HAP-1 (cell line): ENCODE data around the gene PRKAR1A.

ENCODE experiments used
- DNase-seq, 2 experiments: peaks; one replicate each; pipeline ENCODE4 v3.0.0-alpha.2; 2016 to 2020; ENCODE audit warnings: low spot score in 2 of 2
- H3K27me3 ChIP-seq: fragments of 250-450 bp; sonication (Bioruptor Pico); 2 replicates; pipeline ENCODE4 v1.5.1; 2020; ENCODE audit warnings: low read depth, mild to moderate bottlenecking, moderate library complexity
- H3K36me3 ChIP-seq: fragments of 250-450 bp; sonication (Bioruptor Pico); replicated peaks from 2 replicates; pipeline ENCODE4 v1.5.1; 2020; ENCODE audit warnings: mild to moderate bottlenecking
- H3K4me1 ChIP-seq: fragments of 250-450 bp; sonication (Bioruptor Pico); 2 replicates; pipeline ENCODE4 v1.5.1; 2020; ENCODE audit warnings: mild to moderate bottlenecking
- H3K4me3 ChIP-seq: fragments of 250-450 bp; sonication (Bioruptor Pico); 2 replicates; pipeline ENCODE4 v1.5.1; 2020; ENCODE audit warnings: mild to moderate bottlenecking, moderate library complexity
- H3K9me3 ChIP-seq: fragments of 250-450 bp; sonication (Bioruptor Pico); 2 replicates; pipeline ENCODE4 v1.5.1; 2020; ENCODE audit warnings: mild to moderate bottlenecking, moderate library complexity
- in situ Hi-C: fragments of 300-500 bp; cut with MboI; formaldehyde crosslinking; loops from 3 replicates; pipeline ENCODE4 v1.14.3; 2020; ENCODE audit warnings: low sequenced_read_pairs, inconsistent platforms, mixed read lengths

Gene PRKAR1A

DNA sequence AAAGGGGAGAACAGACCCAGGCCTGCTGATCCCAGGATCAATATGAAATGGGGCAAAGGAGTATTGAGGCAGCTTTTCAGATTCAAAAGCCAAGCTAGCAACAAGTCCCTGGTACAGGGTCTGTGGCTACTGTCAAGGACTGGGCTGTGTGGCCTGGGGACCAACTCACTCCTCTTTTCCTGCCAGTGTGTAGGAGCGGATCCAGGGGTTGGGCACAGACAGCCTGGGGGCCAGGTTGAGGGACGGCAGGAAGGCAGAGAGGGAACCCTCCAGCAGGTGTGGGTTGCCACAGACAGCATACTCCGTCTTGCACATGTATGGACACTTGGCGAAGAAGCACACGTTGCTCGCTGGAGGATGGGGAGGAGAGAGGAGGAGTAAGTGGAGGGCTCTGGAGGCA, 29.6 kb downstream of the PRKAR1A start:
- Histone ChIP-seq H3K9me3 (no peaks in the 10 kb centered on the region), H3K27me3 (no peaks in the 10 kb centered on the region), H3K4me3 (no peak overlapping the region), H3K36me3 (peaks cover 17% of the 10 kb centered on the region), H3K4me1 (peaks cover 11% of the 10 kb centered on the region)
- in situ Hi-C loops: loop anchor here (5.0 kb wide), 2 partner anchors 70 to 215 kb away; no protein-coding TSS in a partner anchor
- DNase-seq: no peak

GRCh38 chr17:68542698-68543463, 30.7 kb downstream of the PRKAR1A start:
- no peak for DNase-seq
- H3K4me1 ChIP-seq: peaks cover 11% of the 10 kb centered on the region
- H3K9me3 ChIP-seq: no peaks in the 10 kb centered on the region
- no peak overlapping the region for H3K4me3 ChIP-seq
- peaks cover 9% of the 10 kb centered on the region for H3K36me3 ChIP-seq
- in situ Hi-C loops: loop anchor here (5.0 kb wide), 2 partner anchors 69 to 214 kb away; no protein-coding TSS in a partner anchor
- no peaks in the 10 kb centered on the region for H3K27me3 ChIP-seq

DNA sequence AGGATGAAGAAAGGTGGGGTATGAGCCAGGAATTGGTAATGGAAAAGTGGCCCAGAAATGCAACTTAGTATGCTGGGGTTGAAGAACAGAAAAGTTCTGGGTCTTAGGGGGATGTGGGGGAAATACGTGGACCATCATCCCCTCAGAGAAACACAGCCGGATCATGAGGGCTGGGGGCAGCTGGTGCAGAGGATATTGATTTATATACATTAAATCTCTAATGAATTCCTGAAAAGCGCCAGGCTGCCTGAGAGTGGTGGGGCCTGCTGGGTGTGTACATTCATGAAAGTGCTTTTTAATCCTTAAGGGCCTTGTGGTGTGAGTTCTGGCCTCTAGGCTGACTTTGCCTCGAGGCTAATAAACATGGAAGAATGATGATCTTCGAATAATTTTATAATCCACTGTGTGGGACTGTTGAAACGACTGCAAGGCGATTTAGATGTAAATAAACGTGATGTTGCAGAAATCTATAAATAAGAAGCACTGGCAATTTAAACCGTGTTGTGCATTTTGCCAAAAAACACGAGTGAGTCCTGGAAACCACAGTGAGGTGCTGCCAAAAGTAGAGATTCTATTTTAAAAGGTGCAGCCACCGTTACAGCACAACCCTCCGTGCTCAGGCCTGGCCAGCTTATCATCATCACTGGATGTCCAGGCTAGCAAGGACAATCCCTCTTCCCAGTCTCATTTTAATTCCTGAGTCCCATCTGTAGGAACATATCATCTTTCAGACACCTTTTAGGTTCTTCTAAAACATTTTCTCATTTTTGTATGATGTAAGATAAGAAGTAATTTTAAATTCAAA, 32.1 kb downstream of the PRKAR1A start:
- Histone ChIP-seq H3K9me3 (no peaks in the 10 kb centered on the region), H3K27me3 (no peaks in the 10 kb centered on the region), H3K4me3 (no peak overlapping the region), H3K4me1 (peaks cover 11% of the 10 kb centered on the region), H3K36me3 (peaks cover 6% of the 10 kb centered on the region; the same call in 1 of the 2 replicates)
- peak; percentile 48 to 67 for DNase-seq
- in situ Hi-C loops: loop anchor here (5.0 kb wide), 2 partner anchors 68 to 213 kb away; no protein-coding TSS in a partner anchor

DNA sequence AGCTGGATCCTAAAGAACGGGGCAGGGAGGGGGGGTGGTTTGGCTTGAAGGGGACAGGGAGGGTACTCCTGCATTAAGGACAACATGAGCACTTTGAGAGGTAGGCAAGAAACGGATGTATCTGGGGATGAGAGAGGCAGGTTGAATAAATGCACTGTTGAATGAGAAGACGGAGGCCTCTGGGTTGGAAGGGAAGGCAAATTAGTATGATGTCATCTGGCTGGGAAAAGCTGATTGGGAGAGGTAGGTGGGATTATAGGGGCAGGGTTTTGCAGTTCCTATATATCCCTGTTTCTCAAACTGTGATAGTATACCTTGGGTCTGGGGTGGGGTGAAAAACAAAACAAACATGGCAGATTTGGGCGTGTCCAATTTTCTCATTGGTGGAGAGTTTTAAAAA, 44.3 kb downstream of the PRKAR1A start:
- DNase-seq: no peak
- Histone ChIP-seq H3K4me1 (no peaks in the 10 kb centered on the region), H3K27me3 (no peaks in the 10 kb centered on the region), H3K36me3 (no peaks in the 10 kb centered on the region), H3K4me3 (no peak overlapping the region), H3K9me3 (no peaks in the 10 kb centered on the region)
- in situ Hi-C loops: no loop called here

GRCh38 chr17:68559316-68559715, 47.1 kb downstream of the PRKAR1A start:
- Histone ChIP-seq H3K4me1 (no peaks in the 10 kb centered on the region), H3K4me3 (no peak overlapping the region), H3K27me3 (no peaks in the 10 kb centered on the region), H3K9me3 (no peaks in the 10 kb centered on the region), H3K36me3 (no peaks in the 10 kb centered on the region)
- no peak for DNase-seq
- in situ Hi-C loops: no loop called here

DNA sequence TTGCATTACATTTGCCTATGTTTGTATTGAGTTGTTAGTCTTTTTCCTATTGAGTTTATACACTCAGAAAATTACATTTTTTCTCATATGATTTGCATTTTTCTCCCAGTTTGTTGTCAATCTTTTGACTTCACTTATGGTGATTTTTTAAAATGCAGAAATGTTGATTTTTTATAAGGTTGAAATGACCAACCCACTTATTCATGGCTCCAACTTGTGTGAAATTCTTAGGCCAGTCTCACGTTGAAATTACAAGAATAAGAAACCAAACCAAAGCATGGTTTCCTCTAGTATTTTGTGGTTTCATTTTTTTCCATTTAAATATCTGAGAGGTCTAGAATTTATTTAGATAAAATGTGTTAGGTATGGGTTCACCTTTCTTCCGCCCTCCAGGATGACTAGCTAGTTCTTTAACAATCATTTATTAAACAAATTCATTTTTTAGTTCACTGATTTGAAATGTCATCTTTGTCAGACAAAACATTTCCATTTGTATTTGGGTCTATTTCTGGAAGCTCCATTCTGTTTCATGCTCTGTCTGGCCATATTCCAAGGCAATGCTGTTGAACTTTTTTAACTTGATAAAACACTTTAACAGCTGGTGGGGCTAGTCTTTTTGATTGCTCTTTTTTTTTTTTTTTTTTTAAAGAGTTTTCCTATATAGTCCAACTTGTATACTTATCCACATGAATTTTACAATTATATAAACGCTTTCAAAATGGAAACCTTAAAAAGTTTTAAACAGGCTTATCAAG, 48.9 kb downstream of the PRKAR1A start:
- in situ Hi-C loops: no loop called here
- DNase-seq: no peak
- H3K9me3 ChIP-seq: no peaks in the 10 kb centered on the region
- no peaks in the 10 kb centered on the region for H3K4me1 ChIP-seq
- H3K27me3 ChIP-seq: no peaks in the 10 kb centered on the region
- H3K4me3 ChIP-seq: no peak overlapping the region
- H3K36me3 ChIP-seq: no peaks in the 10 kb centered on the region

DNA sequence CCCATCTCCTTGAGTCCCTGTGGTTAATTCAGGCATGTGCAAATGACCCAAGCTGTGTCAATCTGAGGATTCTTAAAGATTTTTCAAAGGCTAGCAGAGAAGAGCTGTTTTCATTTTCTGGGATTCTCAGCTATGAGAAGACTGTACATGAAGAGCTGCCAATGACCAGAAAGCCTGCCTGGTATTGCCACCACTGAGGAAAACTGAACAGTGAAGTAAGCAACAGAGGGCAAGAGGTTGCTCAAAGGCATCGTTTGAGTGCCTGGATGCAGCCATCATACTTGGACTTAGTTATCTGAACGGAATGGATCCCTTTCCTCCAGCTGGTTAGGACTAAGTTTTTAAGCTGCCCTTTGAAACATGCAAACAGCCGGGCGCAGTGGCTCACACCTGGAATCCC, 50.5 kb downstream of the PRKAR1A start:
- no peaks in the 10 kb centered on the region for H3K36me3 ChIP-seq
- DNase-seq: no peak
- no peak overlapping the region for H3K4me3 ChIP-seq
- H3K9me3 ChIP-seq: no peaks in the 10 kb centered on the region
- no peaks in the 10 kb centered on the region for H3K4me1 ChIP-seq
- in situ Hi-C loops: no loop called here
- H3K27me3 ChIP-seq: no peaks in the 10 kb centered on the region

GRCh38 chr17:68564415-68565111, 52.3 kb downstream of the PRKAR1A start:
- Histone ChIP-seq H3K9me3 (no peaks in the 10 kb centered on the region), H3K27me3 (no peaks in the 10 kb centered on the region), H3K4me3 (no peak overlapping the region), H3K4me1 (no peaks in the 10 kb centered on the region), H3K36me3 (no peaks in the 10 kb centered on the region)
- no peak for DNase-seq
- in situ Hi-C loops: no loop called here

GRCh38 chr17:68565661-68566441, 53.6 kb downstream of the PRKAR1A start:
- Histone ChIP-seq H3K9me3 (no peaks in the 10 kb centered on the region), H3K27me3 (no peaks in the 10 kb centered on the region), H3K36me3 (no peaks in the 10 kb centered on the region), H3K4me1 (no peaks in the 10 kb centered on the region), H3K4me3 (no peak overlapping the region)
- in situ Hi-C loops: no loop called here
- no peak for DNase-seq

DNA sequence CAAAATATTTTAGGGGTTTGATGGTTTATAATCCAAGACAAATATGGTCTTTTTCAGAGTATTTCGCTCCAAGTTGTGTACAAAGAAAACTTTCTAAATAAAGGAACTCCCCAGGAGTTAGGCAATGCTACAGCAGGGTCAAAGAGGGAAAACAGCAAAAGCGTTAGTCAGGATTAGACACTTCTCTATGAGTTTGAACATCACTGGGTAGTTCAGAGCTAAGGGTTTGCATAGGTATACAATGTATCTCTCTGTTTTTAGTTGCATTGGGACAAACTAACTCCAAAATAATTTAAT, 54.2 kb downstream of the PRKAR1A start:
- Histone ChIP-seq H3K27me3 (no peaks in the 10 kb centered on the region), H3K4me3 (no peak overlapping the region), H3K36me3 (no peaks in the 10 kb centered on the region), H3K4me1 (no peaks in the 10 kb centered on the region), H3K9me3 (no peaks in the 10 kb centered on the region)
- in situ Hi-C loops: no loop called here
- no peak for DNase-seq

DNA sequence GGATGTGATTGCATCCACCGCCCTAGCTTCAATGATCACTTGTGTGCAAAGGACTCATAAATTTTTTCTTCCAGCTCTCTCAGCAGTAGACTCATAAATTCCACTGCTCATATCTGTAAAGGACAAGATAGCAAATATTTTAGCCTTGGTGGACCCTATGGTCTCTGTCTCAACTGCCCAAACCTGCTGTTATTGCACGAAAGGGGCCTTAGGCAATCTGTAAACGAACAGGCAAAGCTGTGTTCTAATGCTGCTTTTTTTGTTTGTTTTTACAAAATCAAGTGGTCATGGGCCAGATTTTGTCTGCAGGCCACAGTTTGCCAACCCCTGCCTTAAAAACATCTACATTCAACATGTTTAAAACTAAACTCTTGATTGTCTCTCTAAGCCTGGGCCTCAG, 54.8 kb downstream of the PRKAR1A start:
- no peak overlapping the region for H3K4me3 ChIP-seq
- no peak for DNase-seq
- H3K4me1 ChIP-seq: no peaks in the 10 kb centered on the region
- H3K36me3 ChIP-seq: no peaks in the 10 kb centered on the region
- no peaks in the 10 kb centered on the region for H3K9me3 ChIP-seq
- H3K27me3 ChIP-seq: no peaks in the 10 kb centered on the region
- in situ Hi-C loops: no loop called here

DNA sequence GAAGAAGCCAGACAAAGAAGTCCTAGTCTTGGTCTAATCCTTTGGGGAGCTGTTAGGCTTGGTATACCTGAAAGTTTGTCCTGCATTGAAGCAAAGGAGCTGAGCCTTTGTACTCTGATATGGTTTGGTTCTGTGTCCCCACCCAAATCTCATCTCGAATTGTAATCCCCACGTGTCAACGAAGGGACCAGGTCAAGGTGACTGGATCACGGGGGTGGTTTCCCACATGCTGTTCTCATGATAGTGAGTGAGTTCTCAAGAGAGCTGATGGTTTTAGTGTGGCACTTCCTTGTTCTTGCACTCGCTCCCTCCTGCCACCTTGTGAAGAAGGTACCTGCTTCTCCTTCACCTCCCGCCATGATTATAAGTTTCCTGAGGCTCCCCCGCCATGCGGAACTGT, 55.4 kb downstream of the PRKAR1A start:
- no peaks in the 10 kb centered on the region for H3K36me3 ChIP-seq
- no peak for DNase-seq

DNA sequence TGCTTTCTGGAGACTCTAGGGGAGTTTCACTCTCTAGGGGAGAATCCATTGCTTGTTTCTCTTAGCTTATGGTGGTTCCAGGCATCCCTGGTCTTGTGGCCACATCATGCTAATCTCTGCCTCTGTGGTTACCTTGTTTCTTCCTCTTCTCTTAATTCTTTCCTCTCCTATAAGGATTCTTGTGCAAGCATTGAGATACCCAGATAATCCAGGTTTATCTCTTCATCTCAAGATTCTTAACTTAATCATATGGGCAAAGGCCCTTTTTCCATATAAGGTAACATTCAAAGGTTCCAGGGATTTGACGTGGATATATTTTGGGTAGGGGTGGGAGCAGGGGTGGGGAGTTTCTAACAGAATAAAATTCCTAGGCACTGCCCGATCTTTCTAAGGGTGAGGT, 56.4 kb downstream of the PRKAR1A start:
- no peak overlapping the region for H3K4me3 ChIP-seq
- in situ Hi-C loops: no loop called here

More for the DNA sequence above, 55.4 kb downstream of the PRKAR1A start:
- H3K27me3 ChIP-seq: no peaks in the 10 kb centered on the region
- H3K9me3 ChIP-seq: no peaks in the 10 kb centered on the region
- in situ Hi-C loops: no loop called here
- no peaks in the 10 kb centered on the region for H3K4me1 ChIP-seq
- no peak overlapping the region for H3K4me3 ChIP-seq

More for the DNA sequence above, 56.4 kb downstream of the PRKAR1A start:
- DNase-seq: no peak
- H3K36me3 ChIP-seq: no peaks in the 10 kb centered on the region
- H3K9me3 ChIP-seq: no peaks in the 10 kb centered on the region
- no peaks in the 10 kb centered on the region for H3K4me1 ChIP-seq
- no peaks in the 10 kb centered on the region for H3K27me3 ChIP-seq
